HG03575 (cell line): Measurements from ENCODE around the gene FAM32A.

Experiments
- ATAC-seq: cut with Tn5 transposase; IDR thresholded peaks from one replicate; pipeline ENCODE4 v1.9.1; 2021; ENCODE audit not compliant: unreplicated experiment, insufficient number of reproducible peaks, low FRiP score; ENCODE audit errors: extremely low read depth

FAM32A gene

GRCh38 chr19:16233836-16234551, 48.8 kb downstream of the FAM32A start:
- ATAC-seq: no peak

GRCh38 chr19:16234552-16235445, 49.6 kb downstream of the FAM32A start:
- no peak for ATAC-seq

- no peak for ATAC-seq
Measured at GRCh38 chr19:16235811-16236652, 50.8 kb downstream of the FAM32A start.
